SIG-M5 treated with dmso at 0.1 percent for 504 hours (cell line): Measurements from ENCODE around the gene FUT7.
"Not testable (repeated sequence)": the region's sequence is repeated elsewhere in the genome, so short reads cannot be mapped to it uniquely, and the experiment has no call there.

ENCODE experiments used
- DNase-seq: peaks from one replicate; lab custom pipeline; 2025; ENCODE audit not compliant: unreplicated experiment; lab: John Stamatoyannopoulos, UW

Gene FUT7

DNA sequence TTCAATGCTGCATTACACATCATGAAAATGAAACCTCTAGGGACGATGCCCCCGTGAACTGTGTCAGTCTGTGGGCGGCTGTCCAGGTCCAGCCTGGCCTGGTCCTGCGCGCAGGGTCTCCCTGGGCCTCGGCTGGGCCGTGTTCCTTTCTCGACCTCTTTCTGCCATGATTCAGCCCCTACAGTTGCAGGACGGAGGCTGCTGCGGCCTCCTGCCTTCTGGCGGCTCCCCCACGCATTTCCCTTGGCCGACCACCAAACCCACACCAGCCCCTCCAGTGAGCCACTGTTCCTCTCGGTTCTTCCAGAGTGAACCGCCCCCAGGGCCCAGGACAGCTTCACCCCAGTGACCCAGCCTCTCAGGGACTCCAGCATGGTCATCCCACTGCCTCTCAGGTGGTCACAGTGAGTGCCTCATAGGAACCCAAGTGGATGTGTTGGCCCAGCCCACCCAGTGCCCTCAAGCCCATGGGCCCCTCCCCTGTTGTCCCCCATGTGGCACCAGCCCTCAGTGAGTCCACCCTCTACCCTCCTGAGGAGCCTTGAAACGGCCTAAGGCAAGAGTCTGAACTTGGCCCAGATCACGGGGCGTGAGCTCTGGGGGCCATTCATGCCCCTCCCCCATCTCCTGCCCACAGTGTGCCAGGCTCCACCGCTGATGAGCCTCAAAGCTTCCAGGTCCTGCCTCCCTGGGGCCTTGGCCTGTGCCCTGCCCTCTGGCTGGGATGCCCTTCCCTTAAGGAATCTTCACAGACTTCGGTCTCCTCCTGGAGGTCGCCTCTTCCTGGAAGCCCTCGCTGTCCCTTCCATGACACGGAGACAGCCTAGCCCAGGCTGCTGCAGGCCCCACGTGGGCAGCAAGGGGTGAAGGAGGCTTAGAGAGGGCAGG lies 25.5 kb downstream of the FUT7 start:
- DNase-seq: no peak

DNA sequence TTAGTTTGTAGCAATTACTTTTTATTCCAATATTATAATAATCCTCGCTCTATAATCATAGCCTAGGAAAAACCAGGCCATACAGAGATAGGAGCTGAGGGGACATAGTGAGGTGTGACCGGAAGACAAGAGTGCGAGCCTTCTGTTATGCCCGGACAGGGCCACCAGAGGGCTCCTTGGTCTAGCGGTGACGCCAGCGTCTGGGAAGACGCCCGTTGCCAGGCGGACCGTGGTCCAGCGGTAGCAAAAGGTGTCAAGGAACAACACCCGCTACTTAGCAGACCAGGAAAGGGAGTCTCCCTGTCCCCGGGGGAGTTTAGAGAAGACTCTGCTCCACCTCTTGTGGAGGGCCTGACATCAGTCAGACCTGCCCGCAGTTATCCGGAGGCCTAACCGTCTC lies 27.6 kb downstream of the FUT7 start:
- DNase-seq: not testable (repeated sequence)

DNA sequence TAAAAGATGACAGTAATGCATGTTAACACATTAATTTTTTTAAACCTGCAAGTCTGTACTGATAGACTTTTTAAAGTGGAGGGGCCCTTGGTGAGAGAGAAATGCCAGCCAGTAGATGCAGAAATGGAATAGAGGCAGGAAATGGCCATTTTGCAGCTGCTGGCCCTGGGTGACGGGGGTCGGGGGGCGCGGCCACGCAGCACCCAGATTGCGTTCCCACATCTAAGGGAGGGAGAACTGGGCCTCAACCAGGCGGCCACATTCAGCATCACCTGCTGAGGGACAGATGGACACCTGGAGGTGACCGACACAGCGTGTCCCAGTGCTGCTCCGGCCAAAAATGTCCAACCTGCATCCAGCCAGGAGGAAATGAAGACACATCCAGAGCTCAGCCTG lies 29.2 kb downstream of the FUT7 start:
- DNase-seq: no peak

DNA sequence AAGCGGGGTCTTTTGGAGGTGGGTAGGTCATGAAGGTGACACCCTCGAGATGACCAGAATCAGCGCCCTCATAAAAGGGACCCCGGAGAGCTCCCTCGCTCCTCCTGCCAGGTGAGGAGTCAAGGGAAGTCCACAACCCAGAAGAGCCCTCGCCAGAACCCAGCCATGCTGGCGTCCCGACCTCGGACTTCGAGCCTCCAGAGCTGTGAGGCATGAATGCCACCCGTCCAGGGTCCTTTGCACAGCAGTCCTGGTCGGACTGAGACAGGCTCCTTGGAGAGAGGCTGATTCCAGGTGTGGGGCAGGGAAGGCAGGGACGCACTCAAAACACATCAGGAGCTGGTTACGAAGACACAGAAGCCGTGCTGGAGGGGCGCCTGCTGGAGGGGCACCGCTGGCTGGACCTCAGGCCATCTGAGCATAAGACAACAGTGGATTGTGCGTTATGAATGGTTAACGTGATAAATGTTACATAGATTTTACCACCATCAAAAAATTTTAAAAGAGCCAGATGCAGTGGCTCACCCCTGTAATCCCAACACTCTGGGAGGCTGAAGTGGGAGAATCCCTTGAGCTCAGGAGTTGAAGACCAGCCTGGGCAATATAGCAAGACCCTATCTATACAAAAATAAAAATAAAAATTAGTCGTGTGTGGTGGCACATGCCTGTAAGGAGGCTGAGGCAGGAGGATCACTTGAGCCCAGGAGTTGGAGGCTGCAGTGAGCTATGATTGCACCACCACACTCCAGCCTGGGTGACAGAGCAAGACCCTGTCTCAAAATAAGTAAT lies 29.8 kb downstream of the FUT7 start:
- no peak for DNase-seq

DNA sequence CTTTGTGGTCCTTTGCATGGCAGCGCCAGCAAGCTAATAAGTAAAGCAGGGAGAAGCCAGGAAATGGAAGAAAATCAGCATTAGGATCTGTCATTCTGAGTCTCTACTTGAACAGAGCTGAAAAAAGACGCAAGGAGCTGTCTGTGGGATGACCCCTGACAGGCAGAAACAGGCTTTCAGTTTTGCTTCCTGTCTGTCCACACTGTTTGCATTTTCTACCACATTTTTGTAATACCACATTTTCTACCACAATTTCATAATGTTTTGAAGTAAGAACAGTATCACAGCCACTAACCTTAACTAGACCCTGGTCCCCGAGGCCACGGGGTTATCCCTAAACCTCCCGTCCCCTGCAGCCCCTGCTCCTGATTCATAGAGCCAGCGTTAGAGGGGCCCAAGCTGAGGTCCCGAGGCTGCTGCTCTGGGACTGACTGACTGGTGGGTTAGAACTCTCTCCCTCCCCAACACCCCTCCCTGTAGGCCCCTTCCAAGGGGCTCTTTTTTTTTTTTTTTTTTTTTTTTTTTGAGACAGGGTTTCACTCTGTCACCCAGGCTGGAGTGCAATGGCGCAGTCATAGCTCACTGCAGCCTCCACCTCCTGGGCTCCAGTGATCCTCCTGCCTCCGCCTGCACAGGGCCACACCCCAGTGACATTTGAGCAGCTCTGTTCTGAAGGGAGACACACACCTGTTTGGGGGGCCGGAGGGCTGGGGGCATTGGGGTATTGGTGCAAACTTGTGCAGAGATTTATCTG lies 31.5 kb downstream of the FUT7 start:
- DNase-seq: peak; percentile 89

DNA sequence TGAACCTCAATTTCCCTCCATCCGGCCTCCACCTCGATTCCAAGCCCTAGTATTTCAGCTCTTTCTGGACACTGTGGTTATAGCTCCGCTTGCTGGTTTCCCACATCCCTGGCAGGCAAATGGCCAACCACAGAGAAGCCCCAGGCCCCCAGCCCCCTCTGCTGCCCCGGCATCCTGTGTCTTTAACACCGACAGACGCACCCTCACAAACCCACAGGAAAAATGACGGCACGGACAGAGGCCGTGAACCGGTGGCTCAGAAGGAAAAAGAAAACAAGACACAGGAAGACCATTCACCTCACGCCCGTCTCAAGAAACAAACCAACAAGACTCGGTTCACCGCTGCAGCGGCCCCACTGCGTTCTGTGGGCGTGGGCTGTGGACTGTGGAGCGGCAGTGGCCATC lies 34.1 kb downstream of the FUT7 start:
- no peak for DNase-seq

DNA sequence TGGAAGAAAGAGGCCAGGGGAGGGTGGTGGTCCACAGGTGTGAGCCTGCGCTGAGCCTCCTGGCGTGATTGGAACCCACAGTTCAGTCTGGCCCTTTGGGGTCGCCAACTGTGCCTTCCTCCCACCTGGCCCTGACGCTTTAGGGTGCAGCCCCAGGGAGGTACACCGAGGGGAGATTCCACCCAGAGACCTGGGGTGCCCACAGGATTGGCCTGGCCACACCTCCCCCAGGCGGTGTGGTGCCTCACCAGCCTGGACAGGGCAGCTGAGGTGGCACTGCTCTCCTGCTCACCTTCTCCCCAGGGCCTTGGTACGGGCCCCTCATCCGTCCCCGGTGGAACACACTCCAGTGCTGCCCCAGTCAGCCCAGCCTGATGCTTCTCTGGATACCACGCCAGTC lies 34.5 kb downstream of the FUT7 start:
- no peak for DNase-seq

DNA sequence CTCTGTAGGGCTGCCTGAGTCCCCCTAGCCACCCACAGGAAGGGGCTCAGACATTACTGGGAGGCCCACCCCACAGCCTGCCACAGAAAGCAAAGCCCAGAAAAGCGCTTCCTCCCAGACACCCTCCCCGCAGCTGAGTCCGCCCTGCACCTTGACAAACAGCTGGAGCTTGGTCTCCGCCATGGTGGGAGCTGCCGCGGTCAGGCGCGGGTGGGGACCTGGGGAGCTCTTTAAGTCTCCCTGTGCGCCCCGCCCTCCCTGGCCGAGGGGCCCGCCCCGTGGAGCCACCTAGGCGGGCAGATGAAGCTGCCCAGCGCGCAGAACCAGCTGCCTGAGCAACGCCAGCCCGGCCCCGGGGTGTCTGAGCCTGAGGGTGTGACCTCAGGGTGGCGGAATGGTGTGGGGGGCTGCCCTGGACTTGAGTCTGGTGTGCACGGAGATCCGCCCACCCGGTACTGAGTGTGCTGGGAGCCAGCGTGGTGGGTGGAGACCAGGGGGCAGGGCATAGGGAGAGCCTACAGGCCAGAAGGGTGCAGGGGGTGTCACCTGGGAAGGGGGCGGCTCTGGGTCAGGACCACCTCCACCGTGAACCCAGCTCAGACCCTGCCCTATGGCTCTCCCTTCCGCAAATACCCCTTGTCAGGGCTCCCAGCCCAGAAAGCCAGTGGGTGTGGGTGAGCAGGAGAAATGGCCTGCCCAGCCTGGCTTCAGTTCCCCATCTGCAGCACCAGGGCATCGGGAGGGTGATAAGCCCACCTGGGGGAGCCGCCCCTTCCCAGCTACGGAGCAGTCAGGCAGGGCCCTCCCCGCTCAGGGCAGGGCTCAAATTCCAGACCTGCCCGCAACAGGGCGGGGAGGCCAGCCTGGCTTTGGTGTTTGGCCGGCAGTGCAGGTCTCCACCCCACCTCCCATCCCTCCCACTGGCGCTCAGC lies 35.3 kb downstream of the FUT7 start, which contains the start of gene CLIC3:
CLIC3 (minus strand) TSS at position 208 of the 932 bp plus-strand sequence; CDS start at position 183, 25 bp downstream.
- DNase-seq: peak; percentile 40

DNA sequence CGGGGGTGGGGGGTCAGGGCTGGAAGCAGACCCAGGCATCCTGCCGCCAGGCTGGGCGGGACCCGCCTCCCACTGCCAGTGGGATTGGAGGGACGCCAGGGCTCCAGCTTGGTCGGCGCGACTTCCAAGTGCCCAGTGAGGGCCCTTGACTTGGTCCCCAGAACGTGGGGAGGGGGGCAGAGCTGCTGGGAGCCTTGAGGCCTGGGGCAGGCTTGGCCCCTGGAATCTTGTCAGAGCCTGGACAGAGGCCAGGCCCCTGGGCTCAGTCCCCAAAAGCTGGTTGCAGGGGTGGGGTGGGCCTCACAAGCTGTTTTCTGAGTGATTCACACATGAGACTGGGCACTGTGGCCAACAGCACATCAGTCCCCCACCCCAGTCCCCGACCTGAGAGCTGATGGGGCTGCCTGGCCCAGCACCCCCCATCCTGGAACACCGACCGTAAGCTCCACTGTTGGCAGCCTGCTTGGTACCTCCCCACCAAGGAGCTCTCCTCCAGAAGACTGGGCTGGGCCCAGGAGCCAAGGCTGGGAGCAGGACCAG lies 36.0 kb downstream of the FUT7 start:
- DNase-seq: no peak

DNA sequence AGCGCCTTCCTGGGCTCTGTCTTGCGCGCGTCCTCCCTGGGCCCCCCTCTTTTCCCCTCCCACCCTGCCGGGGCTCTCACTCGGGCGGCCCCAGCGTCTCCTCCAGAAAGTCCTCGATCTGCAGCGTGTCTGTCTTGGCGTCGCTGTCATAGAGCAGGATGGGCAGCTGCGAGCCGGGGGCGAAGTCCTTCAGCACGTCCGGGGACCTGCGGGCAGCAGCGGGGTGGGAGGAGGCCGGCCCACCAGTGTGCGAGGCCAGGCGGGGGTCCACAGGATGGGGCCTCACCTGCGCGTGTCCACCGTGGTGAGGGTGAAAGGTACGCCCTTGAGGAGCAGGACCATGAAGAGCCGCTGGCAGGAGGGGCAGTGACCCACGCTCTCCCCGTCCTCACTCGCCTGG lies 36.5 kb downstream of the FUT7 start:
- DNase-seq: no peak

DNA sequence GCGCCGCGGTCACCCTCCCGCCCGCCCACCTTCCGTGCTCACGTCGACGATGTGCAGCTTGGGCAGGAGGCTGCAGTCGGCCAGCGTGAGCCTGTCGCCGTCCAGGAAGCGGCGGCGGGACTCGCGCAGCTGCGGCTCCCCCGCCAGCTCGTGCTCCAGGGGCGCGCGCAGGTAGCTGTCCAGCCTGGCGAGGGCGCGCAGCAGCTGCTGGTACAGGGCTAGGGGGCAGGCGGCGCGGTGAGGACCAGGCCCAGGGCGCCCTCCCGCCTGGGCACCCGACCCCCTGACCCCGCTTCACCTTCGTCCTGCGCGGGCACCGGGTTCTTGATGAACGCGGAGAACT lies 37.0 kb downstream of the FUT7 start:
- DNase-seq: no peak

DNA sequence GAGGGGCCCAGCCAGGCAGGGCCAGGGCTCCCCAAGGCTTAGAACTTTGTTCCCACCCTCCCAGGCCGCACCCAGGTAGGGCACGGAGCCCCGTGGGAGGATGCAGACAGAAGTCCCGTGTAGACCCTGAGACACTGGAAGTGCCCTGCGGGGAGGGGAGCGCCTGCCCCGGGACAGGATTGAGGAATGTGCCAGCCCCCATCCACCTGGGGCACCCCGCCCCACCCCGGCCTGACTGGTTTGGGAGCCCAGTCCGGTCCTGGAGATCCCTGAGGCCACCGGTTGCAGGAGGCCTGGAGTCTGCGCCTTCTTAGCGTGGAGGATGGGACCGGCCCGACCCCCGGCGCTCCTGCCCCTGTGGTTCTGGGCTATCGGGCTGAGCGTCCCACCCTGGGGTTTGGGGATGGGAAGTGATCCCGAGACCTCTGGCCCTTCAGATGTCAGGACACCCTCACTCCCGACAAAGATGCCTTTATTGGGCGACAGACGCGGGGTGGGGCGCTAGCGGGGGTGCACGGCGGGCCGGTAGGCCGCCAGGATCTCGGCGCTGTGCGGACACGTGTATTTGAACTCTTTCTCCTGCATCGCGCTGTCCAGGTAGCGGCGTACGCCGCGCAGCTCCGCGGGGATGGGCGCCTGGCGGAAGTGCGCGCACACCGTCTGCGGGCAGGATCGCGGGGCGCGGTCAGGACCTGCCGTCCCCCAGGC lies 37.6 kb downstream of the FUT7 start:
- DNase-seq: no peak

DNA sequence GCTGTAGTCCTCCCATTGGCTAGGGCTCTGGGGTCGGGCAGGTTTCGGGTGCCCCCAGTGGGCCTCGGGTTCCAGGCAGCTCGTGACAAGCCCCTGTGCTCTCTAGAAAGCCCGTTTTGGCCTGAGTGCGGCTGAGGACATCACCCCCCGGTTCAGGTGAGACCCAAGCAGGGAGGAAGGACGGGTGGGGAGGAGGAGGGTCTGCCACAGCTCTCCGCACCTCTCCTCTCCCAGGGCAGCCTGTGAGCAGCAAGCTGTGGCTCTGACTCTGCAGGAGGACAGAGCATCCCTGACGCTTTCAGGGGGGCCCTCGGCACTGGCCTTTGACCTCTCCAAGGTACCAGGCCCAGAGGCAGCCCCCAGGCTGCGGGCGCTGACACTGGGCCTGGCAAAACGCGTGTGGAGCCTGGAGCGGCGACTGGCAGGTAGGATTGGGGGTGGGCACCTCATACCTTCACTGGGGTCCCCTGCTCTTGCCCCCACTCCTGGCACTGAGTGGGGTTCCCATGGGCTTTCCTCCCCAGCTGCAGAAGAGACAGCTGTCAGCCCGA lies 39.0 kb downstream of the FUT7 start:
- no peak for DNase-seq

DNA sequence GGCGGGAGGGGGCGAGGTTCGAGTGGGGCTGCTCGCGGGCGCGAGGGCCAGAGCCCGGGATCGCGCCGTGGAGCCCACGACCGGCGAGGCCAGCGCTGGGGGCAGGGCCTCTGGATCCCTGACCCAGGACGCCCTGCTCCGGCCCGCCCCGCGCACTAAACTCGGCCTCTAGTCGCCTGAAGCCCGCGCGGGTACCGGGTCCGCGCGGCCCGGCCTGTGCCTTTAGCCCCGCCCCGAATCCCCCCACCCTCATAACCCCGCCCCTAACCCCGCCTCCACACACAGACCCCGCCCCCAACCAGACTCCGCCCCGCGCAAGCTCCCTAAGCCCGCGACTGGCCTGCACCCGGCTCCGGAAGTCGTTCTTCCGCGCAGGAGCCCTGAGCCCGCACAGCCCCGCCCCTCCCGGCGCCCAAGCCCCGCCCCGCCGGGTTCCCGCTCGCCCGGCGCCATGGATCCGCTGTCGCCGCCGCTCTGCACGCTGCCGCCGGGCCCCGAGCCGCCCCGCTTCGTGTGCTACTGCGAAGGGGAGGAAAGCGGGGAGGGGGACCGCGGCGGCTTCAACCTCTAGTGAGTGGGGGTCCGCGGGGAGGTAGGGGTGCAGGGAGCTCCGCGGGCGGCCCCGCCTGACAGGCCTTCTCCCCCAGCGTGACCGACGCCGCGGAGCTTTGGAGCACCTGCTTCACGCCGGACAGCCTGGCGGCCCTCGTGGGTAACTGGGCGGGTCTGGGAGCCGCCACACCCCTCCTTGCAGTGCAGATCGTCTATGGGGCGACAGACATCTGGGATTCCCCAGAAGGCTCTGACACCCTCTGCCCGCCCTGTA lies 39.7 kb downstream of the FUT7 start, which contains the start of gene PAXX:
PAXX (plus strand) TSS at position 430 of the 826 bp plus-strand sequence; CDS start at position 452, 22 bp downstream.
- peak; percentile 86 for DNase-seq

DNA sequence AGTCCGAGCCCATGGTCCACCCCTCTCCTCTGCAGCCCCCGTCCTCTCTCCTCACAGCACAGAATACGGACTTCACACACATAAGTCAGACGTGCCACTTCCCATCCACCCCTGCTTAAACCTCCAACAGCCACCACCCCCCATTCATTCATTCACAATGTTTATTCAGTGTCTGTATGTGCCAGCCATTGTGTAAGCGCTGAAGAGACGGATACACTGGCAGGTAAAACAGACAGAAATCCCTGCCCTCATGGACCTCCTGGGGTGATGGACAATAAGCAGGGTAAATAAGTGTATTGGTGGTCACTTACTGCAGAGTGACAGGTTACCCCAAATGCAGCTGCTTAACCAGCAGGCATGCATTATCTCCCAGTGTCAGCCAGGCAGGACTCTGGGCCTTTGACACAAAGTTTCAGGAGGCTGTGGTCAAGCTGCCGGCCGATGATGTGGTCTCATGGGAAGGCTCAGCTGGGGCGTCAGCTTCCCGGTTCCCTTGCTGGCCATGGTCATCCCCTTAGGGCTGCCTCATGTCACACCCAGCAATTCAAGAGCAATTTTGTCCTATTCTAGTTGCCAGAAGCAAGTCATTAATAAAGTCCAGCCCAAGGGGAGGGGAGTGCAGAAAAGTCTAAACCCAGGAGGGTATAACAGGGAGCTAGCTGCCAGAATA lies 41.5 kb downstream of the FUT7 start:
- no peak for DNase-seq

DNA sequence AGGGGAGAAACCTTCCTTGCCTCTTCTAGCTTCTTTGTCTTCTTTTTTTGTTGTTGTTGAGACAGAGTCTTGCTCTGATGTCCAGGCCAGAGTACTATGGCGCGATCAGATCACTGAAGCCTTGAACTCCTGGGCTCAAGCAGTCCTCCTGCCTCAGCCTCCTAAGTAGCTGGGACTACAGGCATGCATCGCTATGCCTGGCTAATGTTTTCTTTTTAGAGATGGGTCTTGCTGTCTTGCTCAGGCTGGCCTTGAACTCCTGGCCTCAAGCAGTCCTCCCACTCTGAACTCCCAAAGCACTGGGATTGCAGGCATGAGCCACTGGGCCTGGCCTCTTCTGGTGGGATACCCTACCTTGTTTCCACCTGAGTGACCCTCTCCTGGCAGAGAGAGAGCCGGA lies 43.0 kb downstream of the FUT7 start:
- DNase-seq: no peak

DNA sequence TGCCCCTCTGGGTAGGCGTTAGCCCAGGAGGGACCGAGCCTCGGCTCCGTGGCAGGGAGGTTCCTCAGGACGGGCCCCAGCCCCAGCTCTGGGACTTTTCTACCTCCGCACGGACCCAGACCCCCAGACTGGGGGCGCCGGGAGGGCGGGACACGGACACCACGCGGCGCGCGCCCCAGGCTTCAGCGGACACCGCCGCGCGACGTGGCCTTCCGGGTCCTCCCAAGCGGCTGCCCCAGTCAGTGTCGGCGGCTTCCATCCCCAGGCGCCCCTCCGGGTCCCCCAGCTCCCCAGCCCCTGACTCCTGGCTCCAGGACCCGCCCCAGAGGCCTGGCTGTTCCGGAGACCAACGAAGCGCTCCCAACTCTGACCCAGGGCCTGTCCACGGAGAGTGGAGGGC lies 46.0 kb downstream of the FUT7 start:
- no peak for DNase-seq
